NK-92 (cell line): Measurements from ENCODE around the gene PRKAG1.

Experiments used
- DNase-seq: peaks from one replicate; lab custom pipeline; 2025; ENCODE audit not compliant: unreplicated experiment; lab: John Stamatoyannopoulos, UW

Gene PRKAG1

DNA sequence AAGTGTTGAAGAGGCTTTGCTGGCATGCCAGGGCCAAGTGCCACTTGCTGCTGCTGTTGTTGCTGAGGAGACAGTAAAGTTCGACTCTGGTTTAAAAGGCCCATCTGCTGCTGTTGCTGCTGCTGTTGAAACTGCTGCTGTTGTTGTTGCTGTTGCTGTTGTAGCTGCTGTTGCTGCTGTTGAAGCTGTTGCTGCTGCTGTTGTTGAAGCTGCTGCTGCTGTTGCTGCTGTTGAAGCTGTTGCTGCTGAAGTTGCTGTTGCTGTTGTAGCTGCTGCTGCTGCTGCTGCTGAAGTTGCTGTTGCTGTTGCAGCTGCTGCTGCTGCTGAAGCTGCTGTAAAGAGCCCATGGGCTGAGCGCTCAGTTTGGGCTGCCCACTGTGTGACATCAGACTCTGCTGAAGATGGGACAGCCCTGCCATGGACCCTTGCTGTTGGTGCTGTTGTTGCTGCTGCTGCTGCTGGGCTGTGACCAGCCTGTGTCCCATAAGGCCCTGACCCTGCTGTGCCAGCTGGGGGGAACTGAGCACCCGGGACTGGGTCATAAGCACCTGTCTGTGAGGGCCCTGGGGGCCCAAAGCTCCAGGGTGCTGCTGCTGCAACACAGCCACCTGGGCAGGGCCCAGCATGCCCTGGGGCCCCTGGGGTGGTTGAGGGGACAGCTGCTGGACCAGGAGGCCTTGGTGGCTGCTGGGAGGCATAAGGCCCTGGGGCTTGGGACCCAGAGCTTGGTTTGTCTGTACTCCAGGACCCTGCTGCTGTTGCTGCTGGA, 14.3 kb upstream of the PRKAG1 start:
- DNase-seq: no peak

DNA sequence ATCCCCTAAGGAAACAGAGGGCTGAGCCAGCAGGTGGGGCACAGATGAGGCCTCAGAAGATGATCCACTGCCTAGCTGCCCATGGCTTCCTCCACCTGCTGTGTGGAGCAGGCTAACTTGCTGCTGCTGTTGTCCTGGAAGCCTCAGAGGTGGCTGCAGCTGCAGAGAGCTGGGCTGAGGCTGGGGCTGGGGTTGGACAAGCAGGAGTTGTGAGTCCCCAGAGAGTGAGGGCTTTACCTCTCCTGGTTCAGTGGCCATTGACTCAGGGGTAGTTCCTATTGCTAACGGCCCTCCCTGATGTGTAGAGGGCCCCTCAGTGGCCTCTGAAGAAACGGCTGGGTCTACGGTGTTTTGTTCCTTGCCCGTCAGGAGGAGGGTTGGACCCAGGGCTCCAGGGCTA, 13.7 kb upstream of the PRKAG1 start:
- DNase-seq: no peak

DNA sequence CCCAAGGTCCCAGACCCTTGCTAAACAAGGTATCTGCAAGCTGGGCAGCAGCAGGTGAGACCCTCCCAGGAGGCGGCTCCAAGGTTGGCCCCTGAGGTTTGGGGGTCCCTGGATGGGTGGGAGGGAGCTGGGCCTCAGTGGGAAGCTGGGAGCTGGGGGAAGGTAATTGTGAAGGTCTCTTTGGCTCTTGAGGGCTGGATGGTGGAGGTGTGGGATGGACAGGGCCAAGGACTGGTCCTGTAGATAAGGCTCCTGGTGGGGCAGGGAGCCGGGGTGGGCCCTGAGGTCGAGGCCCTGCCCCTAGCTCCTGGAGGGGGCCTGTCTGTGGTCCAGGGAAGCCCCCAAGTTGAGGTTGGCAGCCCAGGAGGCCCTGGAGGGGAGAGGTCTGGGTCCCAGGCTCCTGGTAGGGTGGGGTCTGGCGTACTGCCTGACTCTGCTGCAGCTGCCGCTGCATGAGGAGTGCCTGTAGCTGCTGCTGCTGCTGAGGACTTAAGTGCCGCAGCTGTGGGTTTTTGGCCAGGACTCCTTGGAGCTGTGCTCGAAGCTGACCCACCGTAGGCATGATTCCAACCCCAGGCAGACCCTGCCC, 13.1 kb upstream of the PRKAG1 start:
- DNase-seq: no peak

DNA sequence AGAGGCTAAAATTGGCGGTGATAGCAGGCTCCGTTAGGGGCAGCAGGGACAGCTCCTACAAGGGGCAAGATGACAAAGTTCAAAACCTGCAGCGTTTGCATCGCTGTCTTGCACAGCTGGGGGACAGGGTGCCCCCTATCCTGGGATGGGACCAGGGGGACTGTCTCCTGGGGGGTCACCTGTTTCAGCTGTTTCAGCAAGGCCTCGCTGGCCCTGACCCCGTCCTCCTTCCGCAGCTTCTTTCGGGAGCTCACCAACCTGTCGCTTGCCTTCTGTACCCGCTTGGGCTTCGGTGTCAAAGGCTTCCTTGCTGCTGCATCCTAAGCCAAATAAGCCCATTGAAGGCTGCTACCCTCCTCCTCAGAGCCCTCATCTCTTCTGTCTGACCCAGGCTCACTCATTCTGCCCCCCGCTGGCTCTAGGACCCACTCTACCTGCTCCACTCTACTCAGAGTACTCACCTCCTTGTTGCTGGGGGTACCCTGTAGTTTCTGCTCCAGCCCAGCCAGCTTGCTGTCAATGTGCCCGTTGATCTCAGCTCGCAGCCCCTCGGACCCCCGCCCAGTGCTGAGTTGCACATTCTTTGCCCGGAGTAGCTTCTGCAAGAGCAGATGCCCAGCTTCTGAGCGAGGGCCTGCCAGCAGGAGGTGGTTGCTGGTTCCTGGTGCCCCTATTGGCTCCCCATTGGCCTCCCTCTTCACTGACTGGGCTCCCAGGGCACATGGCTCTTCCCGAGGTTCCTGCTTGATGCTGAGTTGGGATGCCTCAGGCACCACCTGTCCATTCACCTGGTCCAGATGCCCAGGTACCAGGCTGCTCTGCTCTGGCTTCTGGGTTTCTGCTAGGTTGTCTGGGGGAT, 12.4 kb upstream of the PRKAG1 start:
- no peak for DNase-seq

DNA sequence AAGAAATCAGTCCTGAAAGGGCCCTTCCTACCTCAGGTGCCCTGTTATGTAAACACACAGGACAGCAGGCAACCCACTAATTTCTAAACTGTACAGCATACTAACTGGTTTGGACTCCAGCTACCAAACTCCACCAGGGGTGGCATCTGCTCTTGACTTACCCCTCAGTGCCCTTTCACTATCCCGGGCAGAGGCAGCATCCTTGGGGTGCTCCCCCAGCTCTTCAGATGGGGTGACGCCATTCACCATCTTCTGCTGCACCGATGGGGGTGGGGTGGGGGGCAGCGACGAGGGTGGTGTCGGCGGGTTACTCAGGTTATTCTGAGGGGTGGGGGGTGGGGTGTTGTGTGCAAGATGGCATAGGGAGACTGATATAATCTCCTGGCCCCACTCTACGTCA, 11.5 kb upstream of the PRKAG1 start:
- no peak for DNase-seq

DNA sequence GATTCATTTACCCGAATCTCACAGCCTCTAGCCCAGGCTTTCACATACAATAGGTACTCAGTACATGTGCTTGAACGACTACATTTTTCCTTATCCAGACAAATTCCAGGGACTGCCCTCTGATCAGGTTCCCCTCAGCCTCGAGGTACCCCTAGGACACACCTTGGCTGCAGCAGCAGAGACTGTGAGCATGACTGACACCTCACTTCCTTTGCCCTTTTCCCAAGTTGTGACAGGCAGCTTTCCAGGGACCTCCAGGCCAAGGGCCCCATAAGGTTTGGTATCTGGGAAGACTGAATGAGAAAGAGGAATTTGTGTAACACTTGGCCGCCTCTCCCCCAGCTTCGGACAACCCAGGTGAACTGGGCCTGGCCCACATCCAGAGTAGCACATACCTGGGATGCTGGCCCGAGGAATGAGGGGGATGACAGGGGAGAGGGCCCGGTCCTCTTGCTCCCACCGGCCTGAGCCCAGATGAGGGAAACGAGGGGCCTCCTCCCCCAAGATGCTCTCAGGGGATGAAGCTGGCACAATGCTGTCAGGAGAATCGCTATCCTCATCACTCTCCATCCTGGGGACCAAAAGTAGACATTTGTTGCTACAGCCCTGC, 10.2 kb upstream of the PRKAG1 start:
- no peak for DNase-seq

DNA sequence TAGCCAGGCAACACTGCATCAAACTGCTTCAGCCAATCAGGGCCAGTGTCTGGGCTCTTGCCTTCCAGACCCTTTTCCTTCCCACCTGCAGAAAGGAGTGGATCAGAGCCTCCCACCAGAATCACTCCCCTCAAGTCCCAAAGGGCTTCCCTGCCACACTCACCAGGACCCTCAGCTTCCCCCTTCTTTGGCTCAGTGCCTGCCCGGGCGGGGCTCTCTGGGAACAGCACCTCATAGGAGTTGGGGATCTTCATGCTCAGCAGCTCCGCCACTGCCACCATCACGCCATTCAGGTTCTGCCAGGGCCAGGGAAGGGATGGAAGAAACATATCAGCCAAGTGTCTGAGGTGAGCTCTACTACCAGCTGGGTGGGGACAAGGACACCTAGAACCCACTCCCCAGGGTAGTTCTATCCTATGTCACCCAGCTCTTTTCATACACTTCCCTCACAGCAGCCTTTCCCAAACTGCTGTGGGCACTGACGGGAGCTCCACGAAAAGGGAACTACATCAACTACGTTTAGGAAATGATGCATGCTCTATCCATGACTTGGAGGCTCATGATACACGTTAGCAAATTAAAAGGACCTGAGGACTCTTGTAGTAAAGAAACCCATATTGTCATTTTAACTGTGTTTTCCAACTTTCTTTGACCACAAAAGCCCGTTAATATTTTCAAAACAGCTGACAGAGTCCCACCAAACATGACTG, 9.4 kb upstream of the PRKAG1 start:
- no peak for DNase-seq

DNA sequence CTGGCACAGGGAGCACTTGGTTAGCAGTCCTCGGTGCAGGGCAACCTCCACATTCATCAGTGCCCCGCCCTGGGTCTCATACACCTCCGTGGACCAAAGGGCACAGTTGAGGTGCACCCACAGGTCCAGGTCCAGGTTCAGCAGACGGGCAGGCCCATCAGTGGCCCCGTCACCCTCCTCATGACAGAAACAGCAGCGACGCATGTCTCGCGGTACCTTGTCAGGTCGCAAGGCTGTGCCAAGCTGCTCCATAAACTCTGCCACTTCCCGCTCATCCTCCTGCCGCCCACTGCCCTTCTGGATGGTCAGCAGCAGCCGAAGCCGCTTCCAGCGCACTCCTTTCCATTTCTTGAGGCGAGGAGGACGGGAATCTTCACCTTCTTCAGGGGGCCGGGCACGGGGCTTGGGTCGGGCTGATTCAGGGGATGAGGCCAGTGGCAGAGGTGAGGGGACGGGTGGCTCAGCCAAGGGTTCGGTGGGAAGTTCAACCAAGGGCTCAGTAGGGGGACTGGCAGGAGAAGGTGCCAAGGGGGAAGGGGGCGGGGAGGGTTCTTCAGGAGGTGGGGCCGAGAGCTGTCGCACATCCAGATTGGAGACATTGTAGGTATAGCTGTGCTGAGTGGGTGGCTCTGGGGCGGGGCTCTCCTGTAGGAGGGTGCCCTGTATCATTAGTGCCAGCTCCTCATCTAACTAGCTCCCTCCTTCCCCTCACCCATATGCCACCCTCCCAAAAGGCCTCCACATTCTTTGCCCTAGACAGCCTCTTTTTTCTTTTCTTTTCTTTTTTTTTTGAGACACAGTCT, 8.3 kb upstream of the PRKAG1 start:
- DNase-seq: no peak

DNA sequence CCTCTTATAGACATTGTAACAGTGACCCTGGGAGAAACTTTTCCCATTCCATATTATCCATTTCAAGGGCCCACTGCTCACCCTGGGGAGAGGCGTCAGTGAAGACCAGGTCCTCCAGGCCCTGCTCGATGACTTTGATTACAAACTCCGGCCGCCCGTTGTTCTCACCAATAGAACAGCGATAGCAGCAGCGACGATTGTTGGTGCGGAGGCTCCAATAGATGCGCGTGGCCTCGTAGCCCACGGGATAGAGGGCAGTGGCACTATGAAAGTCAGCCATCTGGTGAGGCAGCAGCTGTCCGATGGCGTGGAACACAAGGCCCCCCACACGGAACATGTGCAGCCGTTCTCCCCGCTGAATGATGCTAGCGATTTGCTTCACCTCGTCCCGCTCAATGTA, 7.5 kb upstream of the PRKAG1 start:
- DNase-seq: no peak

DNA sequence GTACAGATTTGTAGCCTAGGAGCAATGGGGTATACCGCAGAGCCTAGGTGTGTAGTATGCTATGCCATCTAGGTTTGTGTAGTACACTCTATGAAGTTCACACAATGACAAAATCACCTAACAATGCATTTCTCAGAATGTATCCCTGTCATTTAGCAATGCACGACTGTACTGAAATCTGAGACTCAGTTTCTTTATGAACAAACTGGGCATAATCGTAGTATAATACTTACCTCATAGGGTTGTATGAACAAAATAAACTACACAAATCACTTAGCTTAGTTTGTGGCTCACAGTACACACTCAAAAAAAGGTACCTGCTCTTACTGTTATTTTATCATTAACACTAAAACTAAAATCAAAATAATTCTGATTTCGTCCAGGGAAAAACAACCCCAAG, 6.9 kb upstream of the PRKAG1 start:
- DNase-seq: no peak

DNA sequence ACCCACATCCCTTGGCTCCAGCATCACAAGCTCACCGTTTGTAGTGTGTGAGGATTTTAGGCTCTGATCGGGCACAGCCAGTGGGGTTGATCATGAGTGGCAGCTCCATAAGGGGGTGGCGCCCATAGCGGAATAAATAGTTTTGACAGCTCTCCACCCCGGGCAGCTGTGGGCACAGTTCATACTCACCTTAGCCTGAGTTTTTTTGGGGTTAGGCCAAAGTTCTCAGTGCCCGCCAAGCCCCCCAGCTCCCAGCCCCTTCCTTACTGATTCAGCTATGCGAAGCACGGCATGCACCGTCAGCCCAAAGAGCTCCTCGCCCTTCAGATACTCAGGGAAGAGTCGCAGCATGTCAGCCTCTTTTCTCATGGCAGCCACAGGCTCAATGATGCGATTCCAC, 6.0 kb upstream of the PRKAG1 start:
- DNase-seq: no peak

DNA sequence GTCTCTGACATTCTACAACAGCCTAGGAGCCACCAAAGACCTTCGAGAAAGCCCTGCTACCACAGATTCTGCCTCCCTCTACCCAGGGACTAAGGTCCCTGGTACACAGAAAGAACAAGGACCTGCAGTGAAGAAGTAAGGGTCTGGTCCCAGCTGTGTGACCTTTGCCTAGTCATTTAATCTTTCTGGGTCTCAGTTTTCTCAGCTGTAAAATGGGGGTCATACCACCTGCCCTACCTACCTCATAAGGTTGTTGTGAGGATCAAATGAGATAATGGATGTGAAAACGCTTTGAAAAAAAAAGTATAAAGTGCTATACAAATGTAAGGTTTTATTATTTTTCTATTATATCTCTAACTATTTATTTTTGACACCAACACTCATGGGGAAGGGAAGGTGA, 5.2 kb upstream of the PRKAG1 start:
- DNase-seq: no peak

DNA sequence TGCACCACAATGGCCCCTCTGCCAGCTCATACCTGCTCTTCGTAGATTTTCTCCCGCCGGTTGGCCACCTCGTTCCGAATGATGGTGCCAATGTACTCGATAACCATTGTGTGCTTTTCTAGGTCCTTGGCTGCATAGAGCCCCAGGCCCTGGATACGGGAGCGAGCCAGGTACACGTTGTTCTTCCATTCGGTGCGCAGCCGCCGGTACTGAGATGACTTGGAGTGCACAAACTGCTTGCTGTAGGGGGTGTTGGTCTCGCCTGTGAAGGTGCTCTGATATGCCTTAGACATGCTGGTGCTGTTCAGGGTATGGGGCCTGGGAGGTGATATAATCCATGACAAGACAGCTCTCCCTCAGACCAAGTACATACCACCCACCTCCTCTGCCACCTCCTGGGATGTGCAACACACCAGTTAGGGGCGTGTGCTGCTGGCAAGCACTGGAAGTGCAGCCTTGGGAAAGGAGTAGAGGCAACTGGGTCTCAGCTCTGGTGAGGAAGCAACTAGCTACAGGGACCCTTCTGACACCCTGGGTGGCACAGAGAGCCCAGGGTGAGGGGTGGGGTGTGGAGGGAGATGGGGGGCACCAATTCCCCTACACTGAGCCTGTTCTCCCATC, 4.1 kb upstream of the PRKAG1 start:
- DNase-seq: no peak

DNA sequence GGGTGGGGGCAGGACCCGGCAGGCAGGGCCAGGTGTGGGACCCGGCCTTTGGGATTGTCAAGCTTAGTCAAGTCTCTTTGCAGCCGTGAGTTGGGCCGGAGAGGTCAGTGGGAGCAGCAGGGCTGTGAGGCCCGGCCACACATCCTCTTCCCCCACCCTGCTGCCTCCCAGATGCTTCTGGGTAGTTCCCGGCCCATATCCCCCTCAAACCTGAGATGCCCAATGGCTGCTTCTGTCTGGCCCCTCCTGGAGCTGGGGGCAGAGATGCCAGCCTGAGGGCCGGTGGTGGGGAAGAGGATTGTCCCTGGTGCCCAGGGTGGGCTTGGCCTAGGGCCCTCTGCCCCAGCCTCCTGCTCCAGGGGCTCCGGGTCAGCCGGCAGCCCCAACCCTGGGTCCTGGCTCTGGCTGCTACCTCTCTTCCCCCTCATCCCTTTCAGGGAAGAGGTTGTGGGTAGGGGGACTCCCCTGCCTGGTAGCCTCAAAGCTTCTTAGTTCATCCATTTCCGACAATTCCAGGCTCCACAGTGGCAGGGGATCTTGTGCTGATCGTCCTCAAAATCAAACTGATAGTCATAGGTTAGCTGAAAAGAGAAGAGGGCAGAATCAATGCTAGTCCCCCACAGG, 2.8 kb upstream of the PRKAG1 start:
- DNase-seq: no peak

DNA sequence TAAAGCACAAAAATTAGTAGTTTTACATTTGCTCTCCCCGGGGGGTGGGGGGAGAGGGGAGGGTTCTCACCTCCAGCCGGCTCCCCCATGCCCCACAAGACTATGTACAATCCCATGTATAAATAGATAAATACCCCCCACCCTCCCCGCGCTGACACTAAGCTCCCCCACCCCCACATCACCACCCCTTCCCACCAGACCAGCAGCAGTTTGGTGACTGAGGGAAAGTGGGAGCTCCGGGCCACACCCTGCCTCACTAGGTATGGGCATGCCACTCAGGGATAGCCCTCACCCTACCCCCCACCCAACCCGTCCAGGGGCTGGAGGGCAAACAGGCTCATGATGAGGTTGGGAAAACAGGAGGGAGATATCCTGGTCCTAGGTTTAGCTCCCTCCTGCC, 1.9 kb upstream of the PRKAG1 start:
- DNase-seq: no peak

DNA sequence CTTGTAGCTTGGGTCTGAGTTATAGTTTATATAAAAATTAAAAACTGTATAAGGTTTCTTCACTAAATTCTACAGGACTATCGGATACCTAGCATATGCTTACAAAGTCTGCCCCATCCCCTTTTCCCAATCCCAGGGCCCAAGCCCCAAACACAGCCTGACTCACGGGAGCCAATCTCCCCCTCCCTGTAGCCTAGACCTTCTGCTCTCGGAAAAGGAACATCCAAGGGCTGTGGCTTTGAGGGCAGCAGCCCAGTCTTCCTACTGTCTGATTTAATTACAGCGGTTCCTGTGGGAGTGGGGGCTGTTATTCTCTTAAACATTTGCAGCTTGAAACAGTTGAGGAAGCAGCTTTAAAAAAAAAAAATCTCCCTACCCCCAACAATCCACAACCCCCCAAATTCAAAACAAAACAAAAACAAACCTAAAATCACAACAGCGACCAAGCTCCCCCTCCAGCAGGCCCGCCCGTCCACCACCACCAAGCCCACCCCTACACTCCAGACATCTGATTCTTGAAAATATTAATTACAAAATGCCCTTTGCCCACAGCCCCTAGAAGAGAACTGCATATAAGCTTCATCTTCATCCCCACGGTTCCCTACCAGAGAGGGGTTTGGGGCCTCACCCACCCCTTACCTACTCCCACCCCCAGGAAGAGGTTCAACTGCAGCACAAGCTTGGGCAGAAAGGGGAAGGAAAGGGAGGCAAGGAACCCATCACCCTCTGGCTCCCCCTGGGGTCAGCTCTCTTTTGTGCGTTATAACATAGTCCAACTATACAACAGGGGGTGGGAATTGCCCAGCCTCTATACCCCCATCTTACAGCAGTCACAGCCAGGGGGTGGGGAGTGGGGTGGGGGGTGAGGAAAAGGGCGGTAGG, 1.1 kb upstream of the PRKAG1 start:
- no peak for DNase-seq

DNA sequence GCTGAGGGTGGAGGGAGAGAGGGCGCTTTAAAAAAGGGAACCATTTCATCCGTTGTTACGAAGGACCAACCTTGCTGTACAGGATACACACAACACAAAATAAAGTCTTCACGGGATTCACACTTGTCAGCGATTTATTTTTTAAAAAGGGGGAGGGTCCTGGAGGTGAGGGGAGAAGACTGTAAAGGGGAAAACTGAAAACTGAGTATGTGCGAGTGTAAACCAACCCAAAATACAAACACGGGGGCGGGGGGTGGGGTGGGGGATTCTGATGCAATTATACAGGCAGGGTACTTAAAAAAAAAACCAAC, 499 bp upstream of the PRKAG1 start:
- DNase-seq: no peak

DNA sequence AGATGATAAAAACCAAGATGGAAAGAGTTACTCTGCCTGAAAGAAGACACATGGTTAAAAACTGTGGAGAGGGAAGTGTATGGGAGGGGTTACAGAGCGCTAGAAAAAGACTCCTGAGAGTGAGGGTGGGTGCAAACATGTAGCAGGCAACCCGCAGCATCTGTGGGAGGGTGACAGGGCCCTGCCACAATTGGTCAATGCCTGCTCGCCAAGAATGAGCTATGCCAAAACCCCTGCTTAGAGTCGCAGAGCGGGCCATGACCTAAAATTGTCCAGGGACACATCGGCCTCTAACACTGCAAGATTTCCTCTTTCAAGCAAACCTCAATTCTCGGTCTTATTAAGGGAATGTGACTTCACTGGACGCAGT, 700 bp downstream of the PRKAG1 start:
- DNase-seq: no peak

DNA sequence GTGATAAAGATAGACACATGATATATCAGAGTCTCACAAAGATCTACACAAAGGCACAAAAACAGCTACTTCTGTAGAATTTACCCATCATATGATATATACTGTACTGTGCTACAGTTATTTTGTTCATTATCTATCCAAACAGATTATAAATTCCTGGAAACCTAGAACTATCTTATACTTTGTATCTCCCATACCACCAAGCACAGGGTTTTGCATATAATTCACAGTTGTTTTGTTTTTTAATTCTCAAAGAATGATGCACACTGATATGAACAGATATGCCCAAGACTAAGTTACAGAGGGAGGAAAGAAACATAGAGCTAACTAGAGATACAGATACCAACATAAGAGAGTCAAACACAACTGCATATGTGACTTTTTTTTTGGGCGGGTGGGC, 3.4 kb downstream of the PRKAG1 start:
- no peak for DNase-seq
